Measurements from ENCODE around the gene TNS1.

TNS1 gene

GRCh38 chr2:217971166-217971565, 31.6 kb downstream of the TNS1 start:
- no peaks in the 10 kb centered on the region for H3K36me3 ChIP-seq (ENCODE audit: insufficient read depth)
- H3K4me1 ChIP-seq (ENCODE audit: low read depth, poor library complexity, severe bottlenecking): no peaks in the 10 kb centered on the region
- no peaks in the 10 kb centered on the region for H3K27me3 ChIP-seq (ENCODE audit: insufficient read depth, low read depth)
- TF ChIP-seq CTCF (conservative IDR thresholded peaks at IDR 0.05; ENCODE audit: low read depth, low read length): no peak
- no peak overlapping the region for H3K27ac ChIP-seq
- H3K4me2 ChIP-seq: no peak overlapping the region
- H3K9ac ChIP-seq: no peak overlapping the region
- H3K79me2 ChIP-seq (ENCODE audit: insufficient read depth, low read depth): no peaks in the 10 kb centered on the region
- no peaks in the 10 kb centered on the region for H4K20me1 ChIP-seq (ENCODE audit: insufficient read depth)
- no peak overlapping the region for H3K4me3 ChIP-seq (IDR thresholded peaks at IDR 0.05; ENCODE audit: insufficient read depth, low read depth, low read length)
- H2AFZ ChIP-seq (ENCODE audit: low read depth): no peak overlapping the region

- H3K9ac ChIP-seq: no peak overlapping the region
- no peak for TF ChIP-seq CTCF (conservative IDR thresholded peaks at IDR 0.05; ENCODE audit: low read depth, low read length)
- no peak overlapping the region for H3K4me2 ChIP-seq
- no peak overlapping the region for H2AFZ ChIP-seq (ENCODE audit: low read depth)
- no peaks in the 10 kb centered on the region for H3K27me3 ChIP-seq (ENCODE audit: insufficient read depth, low read depth)
- no peaks in the 10 kb centered on the region for H3K79me2 ChIP-seq (ENCODE audit: insufficient read depth, low read depth)
- H3K4me3 ChIP-seq (IDR thresholded peaks at IDR 0.05; ENCODE audit: insufficient read depth, low read depth, low read length): no peak overlapping the region
- H3K4me1 ChIP-seq (ENCODE audit: low read depth, poor library complexity, severe bottlenecking): no peaks in the 10 kb centered on the region
- H3K36me3 ChIP-seq (ENCODE audit: insufficient read depth): no peaks in the 10 kb centered on the region
- H3K27ac ChIP-seq: no peak overlapping the region
- no peaks in the 10 kb centered on the region for H4K20me1 ChIP-seq (ENCODE audit: insufficient read depth)
These were observed 32.6 kb downstream of the TNS1 start for GRCh38 chr2:217970206-217970605.

GRCh38 chr2:217969588-217969987, 33.2 kb downstream of the TNS1 start:
- no peaks in the 10 kb centered on the region for H4K20me1 ChIP-seq (ENCODE audit: insufficient read depth)
- H3K27me3 ChIP-seq (ENCODE audit: insufficient read depth, low read depth): no peaks in the 10 kb centered on the region
- no peak overlapping the region for H2AFZ ChIP-seq (ENCODE audit: low read depth)
- no peak overlapping the region for H3K4me3 ChIP-seq (IDR thresholded peaks at IDR 0.05; ENCODE audit: insufficient read depth, low read depth, low read length)
- no peaks in the 10 kb centered on the region for H3K36me3 ChIP-seq (ENCODE audit: insufficient read depth)
- H3K4me1 ChIP-seq (ENCODE audit: low read depth, poor library complexity, severe bottlenecking): no peaks in the 10 kb centered on the region
- no peak overlapping the region for H3K9ac ChIP-seq
- no peak for TF ChIP-seq CTCF (conservative IDR thresholded peaks at IDR 0.05; ENCODE audit: low read depth, low read length)
- H3K27ac ChIP-seq: no peak overlapping the region
- no peaks in the 10 kb centered on the region for H3K79me2 ChIP-seq (ENCODE audit: insufficient read depth, low read depth)
- H3K4me2 ChIP-seq: no peak overlapping the region

- Histone ChIP-seq H3K36me3 (ENCODE audit: insufficient read depth) (no peaks in the 10 kb centered on the region), H3K27ac (no peak overlapping the region), H3K4me2 (no peak overlapping the region), H3K4me1 (ENCODE audit: low read depth, poor library complexity, severe bottlenecking) (no peaks in the 10 kb centered on the region), H3K27me3 (ENCODE audit: insufficient read depth, low read depth) (no peaks in the 10 kb centered on the region), H2AFZ (ENCODE audit: low read depth) (no peak overlapping the region), H4K20me1 (ENCODE audit: insufficient read depth) (no peaks in the 10 kb centered on the region), H3K4me3 (IDR thresholded peaks at IDR 0.05; ENCODE audit: insufficient read depth, low read depth, low read length) (no peak overlapping the region), H3K79me2 (ENCODE audit: insufficient read depth, low read depth) (no peaks in the 10 kb centered on the region), H3K9ac (no peak overlapping the region)
- TF ChIP-seq CTCF (conservative IDR thresholded peaks at IDR 0.05; ENCODE audit: low read depth, low read length): no peak
These were observed 34.8 kb downstream of the TNS1 start for GRCh38 chr2:217968023-217968422.

Measured in KMS-11 (cell line).